Right lobe of liver (tissue), 6 donors: Measurements from ENCODE around the gene PLPPR3. TPM values are rescaled to one million over a fixed set of nuclear protein-coding genes. Genes with fewer than 3 reads are reported as not detected.

Experiments used
- ATAC-seq, 4 donors: fragments of 200-7000 bp; cut with Tn5 transposase; one replicate each; pipeline ENCODE4 v1.9.1; 2020; ENCODE audit warnings: mild to moderate bottlenecking in 4 of 4, moderate library complexity in 4 of 4
- DNase-seq, 3 donors: peaks; one replicate each; pipeline ENCODE4 v3.0.0-alpha.2; 2020
- H3K27ac ChIP-seq, 3 donors: fragments of 200-600 bp; one replicate each; pipeline ENCODE4 v1.8.0; 2022
- H3K27me3 ChIP-seq, 2 donors: fragments of 200-600 bp; one replicate each; pipeline ENCODE4 v1.8.0; 2022
- H3K36me3 ChIP-seq, 4 donors: fragments of 200-600 bp; sonication (generic) in 1 of 4; one replicate each; pipeline versions ENCODE4 v1.5.1 to v1.8.0; 2017 to 2022; ENCODE audit warnings: control low read depth in 1 of 4
- H3K4me1 ChIP-seq, 4 donors: fragments of 200-600 bp; sonication (generic) in 1 of 4; one replicate each; pipeline versions ENCODE4 v1.5.1 to v1.8.0; 2017 to 2022; ENCODE audit warnings: control low read depth in 1 of 4
- H3K4me3 ChIP-seq, 3 donors: fragments of 200-600 bp; one replicate each; pipeline ENCODE4 v1.8.0; 2022
- H3K9me3 ChIP-seq, 4 donors: fragments of 200-600 bp; sonication (generic) in 1 of 4; one replicate each; pipeline versions ENCODE4 v1.5.1 to v1.8.0; 2017 to 2022; ENCODE audit warnings: control low read depth in 1 of 4
- CTCF ChIP-seq, 4 donors: fragments of 200-600 bp in 3 of 4; fragments of 450-650 bp in 1 of 4; IDR thresholded peaks; one replicate each; pipeline versions ENCODE4 v1.5.1 to v1.8.0; 2016 to 2022; ENCODE audit warnings: antibody characterized with exemption in 4 of 4, mild to moderate bottlenecking in 2 of 4
- POLR2A ChIP-seq: fragments of 450-650 bp; IDR thresholded peaks from one replicate; pipeline ENCODE4 v1.6.1; 2017; ENCODE audit warnings: antibody characterized with exemption, mild to moderate bottlenecking
- WGBS: methylation state at CpG from one replicate; pipeline ENCODE4 v1.1.6; 2018; ENCODE audit warnings: low coverage, low lambda C conversion rate; ENCODE audit not compliant: insufficient coverage; ENCODE audit errors: missing lambda C conversion rate; 5-methylcytosine and 5-hydroxymethylcytosine counted together
- intact Hi-C, 2 donors: fragments of 100-400 bp; cut with DNase I; formaldehyde crosslinking; loops; one replicate each; pipeline versions ENCODE4 v1.11.2 to v1.14.1; 2022
- total RNA-seq, 6 experiments: library from RNA; depleted of rRNA in 2 of 6; stranded (reverse); fragments of >200 nt in 2 of 6; fragmentation: NEBNext Ultra II Directional in 3 of 6; extraction: Animal tissue kit (Norgen Biotek cat#: 25700) in 3 of 6; gene quantifications; one replicate each; pipeline versions ENCODE4 v1.1.0 to v1.2.4, GENCODE V29; 2016 to 2023
- donor health status: DM: no; HTN: yes; CAD: no.
- donor health status: DM: no; HTN: no; CAD: no.
- donor health status: DM: no; HTN: no; CAD: no.
- donor health status: DM: no; HTN: yes; CAD: no.
- donor health status: DM: no; HTN: yes; CAD: no.

Gene PLPPR3
- total RNA-seq, 6 experiments from 2014 or later = not detected

GRCh38 chr19:816500-816857 is 5.3 kb downstream of the PLPPR3 start:
- Histone ChIP-seq H3K27me3 (no peaks in the 10 kb centered on the region), H3K4me3 (no peak overlapping the region), H3K27ac (no peak overlapping the region), H3K4me1 (peaks cover 0 to 1% (median 0%) of the 10 kb centered on the region in 4 donors), H3K9me3 (no peaks in the 10 kb centered on the region), H3K36me3 (peaks cover 0 to 9% (median 2%) of the 10 kb centered on the region in 4 donors)
- TF ChIP-seq CTCF (IDR thresholded peaks at IDR 0.05) (no peak), POLR2A (no peak)
- no peak for DNase-seq
- ATAC-seq = no peak
- WGBS = 70% methylated on average over 2 of the region's 2 CpGs
- intact Hi-C loops = no loop called here

GRCh38 chr19:815775-816499 is 5.8 kb downstream of the PLPPR3 start:
- H3K36me3 ChIP-seq = peaks cover 3 to 14% (median 6%) of the 10 kb centered on the region in 4 donors
- ATAC-seq (no peak), DNase-seq (no peak)
- TF ChIP-seq POLR2A (no peak), CTCF (IDR thresholded peaks at IDR 0.05) (no peak)
- H3K4me3 ChIP-seq = no peak overlapping the region
- no peaks in the 10 kb centered on the region for H3K4me1 ChIP-seq
- no peak overlapping the region for H3K27ac ChIP-seq
- WGBS = 98% methylated on average over 5 of the region's 13 CpGs
- intact Hi-C loops = no loop called here
- H3K27me3 ChIP-seq = no peaks in the 10 kb centered on the region
- H3K9me3 ChIP-seq = no peaks in the 10 kb centered on the region

- DNase-seq (no peak), ATAC-seq (peak in 2 of 4 donors; percentile 3 to 13)
- Histone ChIP-seq H3K4me1 (no peaks in the 10 kb centered on the region), H3K27ac (no peak overlapping the region), H3K9me3 (no peaks in the 10 kb centered on the region), H3K27me3 (no peaks in the 10 kb centered on the region), H3K4me3 (no peak overlapping the region), H3K36me3 (peaks cover 8 to 21% (median 13%) of the 10 kb centered on the region in 4 donors)
- no CpG with 5 or more reads among the region's 47 CpGs for WGBS
- intact Hi-C loops = no loop called here
- TF ChIP-seq POLR2A (no peak), CTCF (IDR thresholded peaks at IDR 0.05) (no peak)
Observed at GRCh38 chr19:815079-815774, 6.5 kb downstream of the PLPPR3 start.

- H3K4me1 ChIP-seq = no peaks in the 10 kb centered on the region
- no peaks in the 10 kb centered on the region for H3K27me3 ChIP-seq
- ATAC-seq (peak in 3 of 4 donors; percentile 3 to 28 (median 5)), DNase-seq (no peak)
- no peak overlapping the region for H3K4me3 ChIP-seq
- H3K9me3 ChIP-seq = no peaks in the 10 kb centered on the region
- TF ChIP-seq POLR2A (no peak), CTCF (IDR thresholded peaks at IDR 0.05) (no peak)
- H3K36me3 ChIP-seq = peaks cover 11 to 29% (median 19%) of the 10 kb centered on the region in 4 donors
- intact Hi-C loops = no loop called here
- 85% methylated on average over 8 of the region's 49 CpGs for WGBS
- H3K27ac ChIP-seq = no peak overlapping the region
Observed at GRCh38 chr19:814152-815078, 7.3 kb downstream of the PLPPR3 start.
